HG02981 (cell line): ENCODE data around the gene MKLN1.
"Not testable (repeated sequence)": the region's sequence is repeated elsewhere in the genome, so short reads cannot be mapped to it uniquely, and the experiment has no call there.

Source experiments
- ATAC-seq: cut with Tn5 transposase; IDR thresholded peaks from one replicate; pipeline ENCODE4 v1.9.1; 2021; ENCODE audit warnings: mild to moderate bottlenecking, moderate library complexity; ENCODE audit not compliant: unreplicated experiment

MKLN1 gene

DNA sequence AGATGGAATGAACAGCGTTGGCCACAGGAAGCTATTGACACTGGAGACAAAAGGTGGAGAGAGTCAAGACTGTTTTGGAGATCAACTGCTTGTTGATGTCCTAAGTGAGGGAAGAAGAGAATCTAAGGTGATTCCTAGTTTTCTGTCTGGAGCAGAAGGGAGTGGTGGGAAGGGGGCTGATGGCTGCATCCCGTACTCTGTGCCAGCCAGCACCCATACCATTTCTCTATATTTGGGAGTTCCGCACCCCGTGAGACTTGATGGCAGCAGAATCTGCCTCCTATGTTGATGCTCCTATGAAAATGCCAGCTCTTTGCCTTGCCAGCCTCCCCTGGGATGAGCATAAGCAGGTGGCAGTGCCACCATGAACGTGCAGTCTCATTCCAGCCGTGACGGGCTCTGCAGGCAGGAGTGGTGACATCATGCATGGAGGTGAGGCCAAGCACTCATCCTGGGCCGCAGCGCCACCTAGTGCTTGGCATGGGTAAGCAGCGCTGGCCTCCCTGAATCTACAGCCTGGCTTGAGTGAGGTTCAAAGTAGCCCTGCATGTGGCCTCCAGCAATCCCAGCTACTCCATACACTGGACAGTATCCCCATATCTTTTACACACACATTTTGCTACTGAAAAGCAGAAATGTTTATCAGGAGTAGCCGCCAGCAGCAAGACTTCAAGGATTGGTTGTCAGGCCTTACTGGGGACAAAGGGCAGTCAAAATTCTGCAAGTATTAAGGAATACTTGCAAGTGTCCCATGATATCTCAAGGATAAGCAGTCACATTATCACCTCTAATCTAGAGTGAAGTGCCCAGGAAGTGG is 185.8 kb downstream of the MKLN1 start:
- peak; percentile 92 for ATAC-seq

DNA sequence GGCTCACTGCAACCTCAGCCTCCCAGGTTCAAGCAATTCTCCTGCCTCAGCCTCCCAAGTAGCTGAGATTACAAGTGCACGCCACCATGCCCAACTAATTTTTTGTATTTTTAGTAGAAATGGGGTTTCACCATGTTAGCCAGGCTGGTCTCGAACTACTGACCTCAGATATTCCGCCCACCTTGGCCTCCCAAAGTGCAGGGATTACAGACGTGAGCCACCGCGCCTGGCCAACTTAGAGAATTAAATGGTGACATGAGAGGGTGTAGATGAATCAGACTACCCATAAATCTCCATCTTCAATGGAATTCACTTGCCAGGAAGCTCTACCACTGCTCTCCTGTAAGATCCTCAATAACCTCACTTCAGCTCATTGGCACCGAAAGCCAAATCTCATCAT is 187.8 kb downstream of the MKLN1 start:
- not testable (repeated sequence) for ATAC-seq

DNA sequence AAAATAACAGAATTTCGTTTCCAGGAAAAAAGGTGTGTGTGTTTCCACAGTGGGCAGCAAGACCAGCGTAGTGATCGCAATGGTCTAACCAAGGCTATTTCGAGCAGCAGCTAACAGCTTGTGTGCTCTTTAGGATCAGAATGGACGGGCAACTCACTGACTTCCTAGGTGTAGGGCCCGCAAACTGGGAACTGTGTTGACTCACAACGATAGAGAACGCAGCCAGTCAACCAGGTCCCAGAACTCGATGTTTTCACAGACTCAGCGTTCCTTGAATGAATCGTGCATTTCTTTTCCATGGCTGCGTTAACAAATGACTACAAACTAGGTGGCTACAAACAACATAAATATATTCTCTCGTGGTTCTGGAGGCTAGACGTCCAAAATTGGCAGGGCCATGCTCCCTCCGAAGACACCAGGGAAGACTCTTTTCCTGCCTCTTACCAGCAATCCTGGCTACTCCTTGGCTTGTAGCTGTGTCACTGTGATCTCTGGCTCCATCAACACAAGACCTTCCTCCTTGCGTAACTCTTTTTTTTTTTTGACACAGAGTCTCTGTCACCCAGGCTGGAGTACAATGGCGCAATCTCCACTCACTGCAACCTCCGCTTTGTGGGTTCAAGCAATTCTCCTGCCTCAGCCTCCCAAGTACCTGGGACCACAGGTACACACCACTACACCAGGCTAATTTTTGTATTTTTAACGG is 189.7 kb downstream of the MKLN1 start:
- no peak for ATAC-seq

DNA sequence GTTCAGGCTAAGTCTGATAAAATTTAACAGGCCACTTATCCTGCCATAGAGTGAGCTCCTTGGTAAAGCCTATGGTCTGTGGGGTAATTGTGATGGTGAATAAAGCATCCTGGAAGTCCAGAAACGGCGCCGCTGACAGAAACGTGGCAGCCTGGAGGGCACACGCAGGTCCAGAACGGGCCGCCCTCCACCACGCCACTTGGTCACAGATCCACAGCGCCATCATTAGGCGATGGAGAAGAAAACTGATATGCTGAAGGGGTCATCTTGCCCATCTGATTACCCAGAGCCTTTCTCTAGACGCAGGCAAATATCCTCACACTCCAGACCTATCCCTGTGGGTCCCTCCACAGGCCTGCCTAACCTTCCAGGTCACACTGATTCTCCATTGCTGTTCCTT is 190.9 kb downstream of the MKLN1 start:
- ATAC-seq = no peak

DNA sequence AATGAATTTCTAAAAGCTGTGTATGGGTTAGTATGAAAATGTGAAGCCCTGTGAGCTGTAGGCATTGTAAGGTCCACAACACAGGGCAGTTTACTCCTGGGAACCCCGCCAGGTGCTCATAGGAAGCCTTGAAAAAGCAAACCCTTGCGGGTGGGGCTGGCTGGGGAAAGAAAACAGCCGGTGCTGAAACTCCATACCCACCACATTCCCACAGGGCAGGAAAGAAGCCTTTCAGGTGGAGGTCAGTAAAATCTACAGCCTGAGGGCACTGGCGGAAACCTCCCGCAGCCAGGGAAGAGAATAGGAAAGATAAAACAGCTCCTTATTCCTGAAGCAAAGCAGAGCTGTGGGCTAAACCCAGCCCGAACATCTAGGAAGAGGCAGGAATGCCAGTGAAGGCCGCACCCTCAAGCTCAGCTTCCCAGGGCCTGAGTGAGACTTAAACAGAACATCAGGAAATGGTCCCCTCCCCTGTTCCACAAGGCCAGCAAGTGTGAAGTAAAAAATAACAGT is 194.0 kb downstream of the MKLN1 start:
- no peak for ATAC-seq

DNA sequence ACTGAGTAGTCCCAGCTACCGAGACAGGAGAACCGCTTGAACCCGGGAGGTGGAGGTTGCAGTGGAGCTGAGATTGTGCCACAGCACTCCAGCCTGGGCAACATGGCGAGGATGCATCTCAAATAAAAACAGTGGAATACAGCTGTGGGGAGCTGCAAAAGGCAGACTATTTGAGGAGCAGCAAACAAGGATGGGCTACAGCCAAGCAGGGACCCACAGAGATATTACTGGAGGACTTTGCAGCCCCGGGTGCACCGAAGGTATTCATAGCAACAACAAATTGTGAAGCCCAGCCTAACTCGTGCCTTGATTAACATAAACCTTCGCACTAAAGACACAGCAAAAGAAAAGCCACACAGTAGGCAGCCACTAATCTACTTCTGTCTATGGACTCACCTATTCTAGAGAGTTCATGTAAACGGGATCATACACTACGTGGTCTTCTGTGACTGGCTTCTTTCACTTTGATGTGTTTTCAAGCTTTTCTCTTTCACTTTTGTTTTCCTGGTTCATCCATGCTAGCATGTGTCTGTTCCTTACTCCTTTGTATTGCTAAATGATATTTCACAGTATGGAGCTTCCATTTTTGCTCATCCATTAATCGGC is 194.8 kb downstream of the MKLN1 start:
- ATAC-seq = no peak

DNA sequence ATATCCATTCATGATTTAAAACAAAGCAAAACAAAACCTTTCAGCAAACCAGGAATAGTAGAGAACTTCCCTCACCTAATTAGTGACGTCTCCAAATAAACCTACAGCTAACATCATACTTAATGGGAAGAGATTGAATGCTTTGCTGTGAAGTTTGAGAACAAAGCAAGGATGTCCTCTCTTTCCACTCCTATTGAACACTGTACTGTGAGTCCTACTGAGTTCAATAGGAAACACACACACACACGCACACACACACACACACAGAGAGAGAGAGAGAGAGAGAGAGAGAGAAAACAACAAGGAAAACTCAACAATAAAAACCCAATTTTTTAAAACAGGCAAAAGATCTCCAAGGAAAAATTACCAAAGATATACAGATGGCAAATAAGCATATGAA is 196.4 kb downstream of the MKLN1 start:
- ATAC-seq = no peak

DNA sequence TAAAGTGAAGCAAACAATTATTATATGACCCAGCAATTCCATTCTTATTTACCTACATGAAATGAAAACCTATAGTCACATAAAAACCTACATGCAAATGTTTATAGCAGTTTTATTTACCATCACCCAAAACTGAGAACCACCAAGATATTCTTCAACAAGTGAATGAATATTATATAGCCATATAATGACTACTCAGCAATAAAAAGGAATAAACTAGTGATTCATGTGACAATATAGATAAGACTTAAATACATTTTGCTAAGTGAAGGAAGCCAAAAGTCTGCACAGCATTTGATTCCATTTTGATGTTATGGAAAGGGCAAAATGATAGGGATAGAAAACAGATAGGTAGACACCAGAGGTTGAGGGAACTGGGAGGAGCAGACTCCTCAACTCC is 197.0 kb downstream of the MKLN1 start:
- no peak for ATAC-seq

DNA sequence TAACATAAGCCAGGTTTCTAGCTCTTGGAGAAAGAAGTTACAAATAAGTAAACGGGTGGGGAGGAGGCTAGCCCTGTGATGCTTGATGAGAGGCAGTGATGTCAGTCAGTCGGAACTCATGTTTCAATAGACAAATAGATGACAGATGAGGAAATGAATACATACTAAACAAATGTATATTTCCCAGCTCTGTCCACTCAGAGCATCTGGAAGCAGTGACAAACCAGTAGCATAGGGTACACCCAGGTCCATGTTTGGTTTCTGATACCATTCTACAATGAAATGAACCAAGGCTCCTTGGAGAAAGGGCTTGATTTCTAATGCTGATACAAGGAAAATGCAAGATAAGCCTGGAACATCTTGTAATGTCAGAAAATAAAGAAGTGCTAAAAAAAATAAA is 198.1 kb downstream of the MKLN1 start:
- ATAC-seq = no peak

DNA sequence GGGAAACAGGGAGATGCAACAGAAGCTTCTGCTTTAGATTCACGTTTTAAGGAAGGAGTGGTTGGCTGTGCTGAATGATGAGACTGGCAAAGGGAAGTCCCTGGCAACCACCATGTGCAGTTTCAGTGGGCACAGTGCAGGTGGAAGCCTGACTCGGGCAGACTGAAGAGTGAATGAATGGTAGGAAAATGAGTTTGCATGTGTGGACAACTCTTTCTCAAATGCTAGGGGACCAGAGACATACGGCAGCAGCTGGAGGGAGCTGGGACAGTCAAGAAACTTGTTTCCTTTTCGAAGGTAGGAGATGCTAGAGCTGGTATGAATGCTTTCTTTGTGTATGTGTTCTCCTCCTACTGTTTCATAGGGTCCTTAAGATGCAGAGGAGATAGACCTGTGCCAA is 199.8 kb downstream of the MKLN1 start:
- no peak for ATAC-seq

DNA sequence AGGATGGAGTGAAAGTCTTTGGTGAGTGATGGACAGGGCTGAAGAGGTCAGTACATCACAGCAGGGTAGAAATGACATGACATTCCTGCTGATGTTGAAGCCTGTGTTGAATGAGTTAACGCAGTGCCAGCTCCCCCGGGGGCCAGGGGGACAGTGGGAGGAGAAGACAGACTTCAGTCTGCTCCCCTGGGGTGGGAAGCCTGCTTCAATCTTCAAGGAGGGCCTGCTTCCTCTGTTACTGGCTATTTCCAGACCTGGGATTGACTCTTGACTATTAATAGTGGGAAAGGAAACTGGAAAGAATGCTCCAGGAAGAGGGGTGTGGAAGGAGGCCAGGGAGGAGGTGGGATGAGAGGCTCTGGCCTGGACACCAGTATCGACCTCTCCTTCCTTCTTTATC is 201.5 kb downstream of the MKLN1 start:
- ATAC-seq = no peak

DNA sequence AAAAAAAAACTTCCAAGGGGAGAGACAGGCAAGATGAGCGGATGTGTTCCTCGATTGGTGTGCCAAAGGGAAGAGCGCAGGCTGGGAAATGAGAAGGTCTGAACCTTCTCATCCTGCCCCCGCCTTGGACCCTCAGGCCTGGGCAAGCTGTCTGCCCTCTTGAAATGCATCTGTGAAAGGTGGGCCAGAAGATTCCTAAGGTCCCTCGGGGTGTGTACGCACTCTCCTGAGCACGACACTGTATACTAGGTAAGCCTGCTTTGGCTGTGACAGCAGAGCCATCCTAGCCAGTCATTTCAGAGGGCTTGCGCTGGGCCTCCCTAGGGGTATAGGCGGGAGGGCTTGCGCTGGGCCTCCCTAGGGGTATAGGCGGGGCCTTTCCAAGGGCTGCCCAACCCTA is 201.9 kb downstream of the MKLN1 start:
- ATAC-seq = no peak

DNA sequence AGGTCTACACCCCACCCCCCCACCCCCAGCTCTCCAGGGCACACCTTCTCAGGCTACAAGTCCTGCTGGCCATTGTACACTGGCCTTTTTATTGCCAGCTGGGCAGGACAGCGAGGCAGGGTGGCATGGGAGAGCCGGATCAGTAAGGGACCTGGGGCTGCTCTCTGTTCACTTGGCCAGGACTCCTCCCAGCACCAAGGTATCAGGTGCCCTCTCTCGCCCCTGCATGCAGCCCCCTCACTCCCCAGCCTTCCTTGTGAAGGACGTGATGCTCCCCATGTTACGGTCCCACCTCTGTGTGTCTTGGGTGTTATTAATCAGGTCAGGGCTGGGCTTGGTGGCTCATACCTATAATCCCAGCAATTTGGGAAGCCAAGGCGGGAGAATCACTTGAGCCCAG is 202.5 kb downstream of the MKLN1 start:
- no peak for ATAC-seq

DNA sequence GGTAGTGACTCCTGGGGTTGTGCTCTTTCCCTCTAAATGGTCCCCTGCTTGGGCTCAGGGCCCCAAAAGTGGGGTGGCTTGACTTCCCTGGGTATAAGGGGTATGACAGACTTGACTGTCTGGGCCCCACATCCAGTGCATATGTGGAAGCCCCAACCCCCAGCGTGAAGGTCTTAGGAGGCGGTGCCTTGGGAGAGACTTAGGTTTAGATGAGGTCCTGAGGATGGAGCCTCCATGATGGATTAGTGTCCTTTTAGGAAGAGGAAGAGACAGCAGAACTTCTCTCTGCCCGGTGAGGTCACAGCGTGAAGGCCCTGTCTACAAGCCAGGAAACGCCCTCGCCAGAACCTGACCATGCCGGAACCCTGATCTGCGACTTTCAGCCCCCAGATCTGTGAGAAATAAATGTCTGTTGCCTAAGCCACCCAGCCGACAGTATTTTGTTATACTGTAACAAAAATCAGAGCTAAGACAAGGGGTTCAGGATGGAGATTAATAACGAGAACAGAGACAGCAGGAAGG is 205.0 kb downstream of the MKLN1 start:
- ATAC-seq = no peak

DNA sequence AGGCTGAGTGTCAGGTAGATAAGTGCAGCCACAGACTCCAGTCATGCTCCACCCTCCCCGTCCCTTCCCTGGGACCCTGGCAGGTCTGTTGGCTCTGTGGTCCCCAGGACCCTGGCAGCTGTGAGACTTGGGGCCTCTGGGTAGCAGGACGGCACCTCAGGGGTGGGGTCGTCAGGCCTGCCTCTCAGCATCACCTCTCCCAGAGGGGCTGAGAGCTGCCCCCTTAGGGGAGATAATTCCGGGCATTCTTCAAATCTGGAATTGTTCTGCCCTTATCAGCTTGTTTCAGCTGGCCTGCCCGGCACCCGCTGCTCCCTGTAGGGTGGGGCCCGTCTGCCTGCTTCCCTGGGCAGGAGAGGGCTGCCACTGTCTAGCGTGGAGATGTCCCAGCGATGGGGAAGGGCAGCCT is 205.5 kb downstream of the MKLN1 start:
- no peak for ATAC-seq

DNA sequence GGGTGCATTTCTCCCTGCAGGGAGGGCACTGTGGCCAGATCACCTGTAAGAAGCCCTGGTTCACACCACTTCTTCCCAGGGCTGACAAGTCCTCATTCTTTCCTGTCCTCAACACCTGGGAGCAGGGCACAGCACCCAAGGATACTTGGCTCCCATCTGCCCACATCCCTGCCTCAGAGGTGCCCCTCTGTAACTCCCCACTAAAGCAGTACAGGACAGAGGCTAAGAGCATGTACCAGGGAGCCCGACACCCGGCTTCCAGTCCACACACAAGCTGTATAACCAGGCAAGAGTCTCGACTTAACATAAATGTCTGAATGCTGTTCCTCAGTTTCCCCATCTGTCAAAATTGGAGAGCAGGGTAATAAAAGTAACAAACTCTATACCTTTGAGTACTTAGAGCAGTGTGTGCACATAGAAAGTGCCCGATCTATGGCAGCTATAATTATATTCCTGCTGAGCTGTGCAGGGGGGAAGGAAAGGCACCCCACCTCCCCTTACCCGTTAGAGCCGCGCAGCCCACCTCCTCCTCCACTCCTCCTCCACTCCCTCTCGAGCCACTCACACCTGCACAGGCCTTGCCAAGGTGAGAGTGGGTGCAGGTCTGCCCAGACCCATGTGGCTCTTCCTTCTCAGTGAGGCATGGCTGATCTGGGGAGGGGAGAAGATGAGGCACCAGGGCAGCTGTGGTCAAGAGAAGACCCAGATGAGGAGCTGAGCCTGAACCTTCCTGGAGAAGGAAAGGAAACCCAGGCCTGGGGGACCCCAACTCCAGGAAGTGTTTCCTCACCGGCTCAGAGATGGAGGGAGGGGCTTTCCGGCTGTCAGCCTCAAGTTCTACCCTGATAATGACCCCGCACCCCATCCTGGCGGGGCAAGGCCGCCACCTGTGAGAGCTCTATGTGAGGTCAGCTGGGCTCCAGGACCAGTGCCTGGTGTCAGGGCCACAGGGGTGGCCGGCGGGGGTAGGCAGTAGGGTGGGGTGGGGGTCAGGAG is 206.2 kb downstream of the MKLN1 start:
- ATAC-seq = no peak

DNA sequence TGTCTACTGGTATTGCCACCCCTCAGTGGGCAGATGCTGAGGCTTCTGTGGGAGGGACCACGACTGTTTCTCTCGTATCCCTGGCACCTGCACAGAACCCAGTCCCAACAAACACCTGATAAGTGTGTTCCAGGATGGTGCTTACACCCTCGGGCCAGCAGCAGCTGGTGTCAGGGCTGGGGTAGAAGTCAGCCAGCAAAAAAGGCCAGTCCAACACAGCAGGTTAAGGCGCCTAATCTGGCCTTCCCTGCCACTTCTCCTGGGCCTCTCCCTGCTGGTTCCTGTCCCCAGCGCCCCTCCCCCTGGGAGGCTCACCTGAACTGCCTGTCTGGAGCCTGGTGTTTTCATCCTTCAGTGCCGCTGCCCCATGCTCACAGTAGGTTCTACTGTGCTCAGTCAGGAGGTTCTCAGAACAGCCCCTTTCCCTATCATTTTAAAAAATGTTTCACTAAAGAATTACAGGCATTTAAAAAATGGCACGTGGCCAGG is 208.7 kb downstream of the MKLN1 start:
- ATAC-seq = no peak

DNA sequence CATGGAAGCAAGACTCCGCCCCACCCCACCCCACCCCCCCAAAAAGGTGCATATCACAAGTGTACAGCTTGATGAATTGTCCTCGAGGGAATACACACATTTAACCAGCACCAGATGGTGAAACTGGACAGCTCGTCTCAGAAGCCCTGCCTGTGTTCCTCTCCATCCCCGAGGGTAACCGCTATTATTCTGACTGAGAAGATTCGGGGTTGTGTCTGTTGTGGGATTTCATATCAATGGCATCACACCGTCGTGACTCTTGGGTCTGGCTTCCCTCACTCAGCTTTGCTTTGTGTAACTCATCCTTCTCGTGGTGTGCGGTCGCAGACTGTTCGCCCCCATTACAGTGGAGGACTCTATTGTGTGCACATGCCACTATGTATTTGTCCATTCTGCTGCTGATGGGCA is 209.9 kb downstream of the MKLN1 start:
- ATAC-seq = no peak

DNA sequence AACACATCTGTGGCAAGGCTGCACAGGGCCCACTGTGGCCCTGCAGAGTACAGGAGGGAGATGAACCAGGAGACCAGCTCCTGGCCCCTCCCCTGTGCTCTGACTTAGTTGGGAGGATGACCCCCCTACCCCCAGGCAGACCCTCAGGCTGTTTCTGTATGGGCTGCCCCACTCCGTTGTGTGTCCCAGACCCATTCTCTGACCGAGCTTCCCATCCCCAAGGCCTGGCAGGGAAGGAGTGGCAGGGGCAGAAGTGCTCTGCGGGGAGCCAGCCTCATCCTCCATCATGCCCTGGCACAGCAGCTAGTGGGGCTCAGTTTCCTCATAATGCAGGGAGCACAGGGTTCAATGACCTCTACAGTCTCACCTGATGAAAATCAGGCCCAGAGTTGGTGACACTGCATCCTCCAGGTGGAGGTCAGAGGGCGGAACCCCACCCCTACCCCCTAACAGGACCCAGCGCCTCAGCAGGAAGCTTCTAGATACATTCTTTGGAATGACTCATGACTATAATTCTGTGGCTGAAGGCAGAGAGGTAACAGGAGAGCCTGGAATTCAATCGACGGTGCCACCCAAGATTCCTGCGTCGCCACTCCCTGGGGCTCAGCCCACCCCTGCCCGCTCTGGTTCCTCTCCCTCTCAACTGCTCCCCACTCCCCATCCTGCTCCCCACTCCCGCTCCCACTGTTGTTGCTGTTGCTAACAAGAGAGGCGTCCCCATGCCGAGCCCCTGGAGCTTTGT is 210.6 kb downstream of the MKLN1 start:
- ATAC-seq = no peak

DNA sequence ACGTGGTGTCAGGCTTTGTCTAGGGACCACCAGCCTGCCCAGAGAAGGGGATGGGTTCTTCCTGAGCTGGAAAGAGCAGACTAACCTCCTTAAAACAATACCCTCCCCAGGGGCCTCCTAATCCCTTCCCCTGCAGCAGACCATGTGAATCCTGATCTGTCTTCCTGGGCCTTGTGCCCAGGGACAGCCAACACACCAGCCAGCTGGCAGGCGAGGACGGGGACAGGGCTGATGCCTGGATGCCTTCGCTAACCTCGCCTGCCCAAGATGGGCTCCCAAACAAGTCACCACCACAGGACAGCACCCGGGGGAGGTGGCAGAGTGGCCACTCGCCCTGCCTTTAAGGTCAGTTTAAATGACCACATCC is 211.1 kb downstream of the MKLN1 start:
- ATAC-seq = no peak
